ENCODE measurements around the gene EPN3.

Gene EPN3

DNA sequence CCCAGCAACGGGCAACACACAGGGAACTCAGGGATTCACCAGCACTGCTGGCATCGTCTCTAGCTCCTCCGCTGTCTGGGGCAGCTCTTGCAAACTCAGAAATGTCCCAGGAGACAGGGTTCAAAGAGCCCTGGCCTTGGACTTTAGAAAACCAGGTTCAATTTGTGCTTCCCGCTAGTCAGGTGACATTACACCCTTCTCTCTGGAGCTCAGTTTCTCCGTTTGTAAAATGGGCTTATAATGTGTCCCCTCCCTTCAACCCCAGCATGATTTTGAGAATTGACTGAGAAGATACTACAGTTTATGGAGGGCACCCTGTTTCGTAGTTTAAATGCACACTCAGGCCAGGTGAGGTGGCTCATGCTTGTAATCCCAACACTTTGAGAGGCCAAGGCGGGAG lies 26.2 kb upstream of the EPN3 start:
- TF ChIP-seq TAF1 (IDR thresholded peaks at IDR 0.05; ENCODE audit: low read depth) = no peak
- TF ChIP-seq EP300 (IDR thresholded peaks at IDR 0.05; ENCODE audit: borderline replicate concordance) = no peak
- TF ChIP-seq CEBPB (IDR thresholded peaks at IDR 0.05) = no peak
- no peak for TF ChIP-seq NFIC (IDR thresholded peaks at IDR 0.05)
- TF ChIP-seq ZBTB7A (IDR thresholded peaks at IDR 0.05; ENCODE audit: low read depth) = no peak
- no peak for TF ChIP-seq TCF12 (IDR thresholded peaks at IDR 0.05; ENCODE audit: low read depth)
- no peak for TF ChIP-seq RAD21 (IDR thresholded peaks at IDR 0.05; ENCODE audit: low read depth)
- TF ChIP-seq EGR1 (IDR thresholded peaks at IDR 0.05) = no peak
- no peak for TF ChIP-seq YY1 (IDR thresholded peaks at IDR 0.05; ENCODE audit: low read depth)
- TF ChIP-seq TEAD4 (IDR thresholded peaks at IDR 0.05) = no peak
- TF ChIP-seq, protein P1, sequence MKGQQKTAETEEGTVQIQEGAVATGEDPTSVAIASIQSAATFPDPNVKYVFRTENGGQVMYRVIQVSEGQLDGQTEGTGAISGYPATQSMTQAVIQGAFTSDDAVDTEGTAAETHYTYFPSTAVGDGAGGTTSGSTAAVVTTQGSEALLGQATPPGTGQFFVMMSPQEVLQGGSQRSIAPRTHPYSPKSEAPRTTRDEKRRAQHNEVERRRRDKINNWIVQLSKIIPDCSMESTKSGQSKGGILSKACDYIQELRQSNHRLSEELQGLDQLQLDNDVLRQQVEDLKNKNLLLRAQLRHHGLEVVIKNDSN (IDR thresholded peaks at IDR 0.05) = no peak
- TF ChIP-seq, protein P2, sequence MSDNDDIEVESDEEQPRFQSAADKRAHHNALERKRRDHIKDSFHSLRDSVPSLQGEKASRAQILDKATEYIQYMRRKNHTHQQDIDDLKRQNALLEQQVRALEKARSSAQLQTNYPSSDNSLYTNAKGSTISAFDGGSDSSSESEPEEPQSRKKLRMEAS (IDR thresholded peaks at IDR 0.05) = no peak
- TF ChIP-seq FOXM1 (IDR thresholded peaks at IDR 0.05; ENCODE audit: borderline replicate concordance, low read depth) = no peak
- no peak for TF ChIP-seq CREB1 (IDR thresholded peaks at IDR 0.05; ENCODE audit: low read depth)
- TF ChIP-seq, protein P3, sequence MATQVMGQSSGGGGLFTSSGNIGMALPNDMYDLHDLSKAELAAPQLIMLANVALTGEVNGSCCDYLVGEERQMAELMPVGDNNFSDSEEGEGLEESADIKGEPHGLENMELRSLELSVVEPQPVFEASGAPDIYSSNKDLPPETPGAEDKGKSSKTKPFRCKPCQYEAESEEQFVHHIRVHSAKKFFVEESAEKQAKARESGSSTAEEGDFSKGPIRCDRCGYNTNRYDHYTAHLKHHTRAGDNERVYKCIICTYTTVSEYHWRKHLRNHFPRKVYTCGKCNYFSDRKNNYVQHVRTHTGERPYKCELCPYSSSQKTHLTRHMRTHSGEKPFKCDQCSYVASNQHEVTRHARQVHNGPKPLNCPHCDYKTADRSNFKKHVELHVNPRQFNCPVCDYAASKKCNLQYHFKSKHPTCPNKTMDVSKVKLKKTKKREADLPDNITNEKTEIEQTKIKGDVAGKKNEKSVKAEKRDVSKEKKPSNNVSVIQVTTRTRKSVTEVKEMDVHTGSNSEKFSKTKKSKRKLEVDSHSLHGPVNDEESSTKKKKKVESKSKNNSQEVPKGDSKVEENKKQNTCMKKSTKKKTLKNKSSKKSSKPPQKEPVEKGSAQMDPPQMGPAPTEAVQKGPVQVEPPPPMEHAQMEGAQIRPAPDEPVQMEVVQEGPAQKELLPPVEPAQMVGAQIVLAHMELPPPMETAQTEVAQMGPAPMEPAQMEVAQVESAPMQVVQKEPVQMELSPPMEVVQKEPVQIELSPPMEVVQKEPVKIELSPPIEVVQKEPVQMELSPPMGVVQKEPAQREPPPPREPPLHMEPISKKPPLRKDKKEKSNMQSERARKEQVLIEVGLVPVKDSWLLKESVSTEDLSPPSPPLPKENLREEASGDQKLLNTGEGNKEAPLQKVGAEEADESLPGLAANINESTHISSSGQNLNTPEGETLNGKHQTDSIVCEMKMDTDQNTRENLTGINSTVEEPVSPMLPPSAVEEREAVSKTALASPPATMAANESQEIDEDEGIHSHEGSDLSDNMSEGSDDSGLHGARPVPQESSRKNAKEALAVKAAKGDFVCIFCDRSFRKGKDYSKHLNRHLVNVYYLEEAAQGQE (IDR thresholded peaks at IDR 0.05; ENCODE audit: low read depth) = no peak

DNA sequence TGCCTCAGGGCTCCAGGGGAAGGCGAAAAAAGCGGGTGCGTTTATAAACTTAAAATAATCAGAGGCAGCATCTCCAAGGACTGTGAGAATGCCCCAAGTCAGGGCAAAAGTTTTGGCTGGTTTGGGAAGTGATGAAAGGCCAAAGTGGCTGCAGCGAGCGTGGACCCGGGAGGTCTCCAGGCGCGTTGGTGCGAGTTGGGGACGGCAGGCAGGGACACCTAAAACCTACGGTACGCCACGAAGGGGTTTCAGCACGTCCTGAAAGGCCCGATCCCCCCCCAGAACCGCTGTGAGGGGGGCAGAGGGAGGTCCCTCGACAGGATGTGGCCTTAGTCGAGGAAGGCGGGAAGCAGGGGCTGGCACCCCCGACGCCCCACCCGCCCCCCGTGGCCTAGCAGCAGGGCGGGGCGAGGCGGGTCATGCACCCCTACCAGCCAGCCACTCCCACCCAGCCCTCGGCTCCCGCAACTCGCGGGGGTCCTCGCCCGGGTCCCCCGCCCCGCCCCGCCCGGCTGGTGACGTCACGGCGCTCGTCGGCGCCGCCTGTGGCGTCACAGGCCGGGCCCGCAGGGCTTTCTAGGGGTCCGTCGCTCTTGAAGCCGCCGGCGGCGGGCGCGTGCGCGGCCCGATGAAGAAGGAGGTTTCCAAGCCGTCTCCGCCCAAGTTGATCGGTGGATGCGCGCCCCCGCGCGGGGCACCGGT lies 24.5 kb upstream of the EPN3 start, which contains the start of gene MYCBPAP:
MYCBPAP (plus strand) TSS at position 569 of the 702 bp plus-strand sequence. CDS start 236 bp downstream, outside the sequence.
- TF ChIP-seq YY1 (IDR thresholded peaks at IDR 0.05; ENCODE audit: low read depth) (no peak), CREB1 (IDR thresholded peaks at IDR 0.05; ENCODE audit: low read depth) (peak; percentile 57; the same call in 1 of the 2 replicates), FOXM1 (IDR thresholded peaks at IDR 0.05; ENCODE audit: borderline replicate concordance, low read depth) (no peak)

DNA sequence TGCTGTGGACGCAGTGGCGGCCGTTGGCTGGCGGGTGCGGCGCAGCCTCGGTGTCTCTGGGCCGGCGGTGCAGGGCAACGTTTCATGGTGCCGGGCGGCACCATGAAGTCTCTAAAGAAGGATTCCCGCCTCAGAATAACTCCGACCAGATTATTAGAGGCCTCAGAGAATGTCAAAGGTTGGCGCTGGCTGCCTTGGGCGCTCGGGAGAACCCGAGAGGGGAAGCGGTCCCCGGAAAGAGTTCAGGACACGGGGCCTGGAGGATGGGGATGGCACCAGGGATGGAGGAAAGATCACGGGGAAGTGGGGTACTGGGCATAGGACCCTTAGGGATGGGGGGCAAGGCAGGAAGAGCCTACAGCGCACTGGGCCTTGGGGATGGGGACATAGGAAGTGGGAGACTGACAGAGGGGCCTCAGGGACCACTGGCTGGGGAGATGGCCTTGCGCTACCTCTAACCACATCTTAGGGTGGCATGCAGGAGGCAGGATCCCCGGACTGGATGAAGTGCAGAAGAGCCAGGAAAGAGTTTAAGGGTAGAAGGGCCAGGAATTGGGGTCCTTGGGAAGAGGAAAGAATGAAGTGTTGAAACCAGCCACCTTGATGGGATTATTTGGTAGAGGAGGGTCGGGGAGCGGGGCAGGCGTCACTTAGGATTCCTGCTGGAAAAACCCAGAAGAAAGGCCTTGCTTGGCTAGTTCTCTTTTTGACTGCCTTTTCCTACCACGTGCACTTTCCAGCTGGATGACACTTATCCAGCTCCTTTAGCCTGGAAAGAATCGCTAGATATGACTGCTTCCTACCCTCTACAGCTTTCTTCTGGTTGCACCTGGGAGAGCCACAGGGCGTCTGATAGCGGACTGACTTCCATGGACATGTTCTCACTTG lies 23.7 kb upstream of the EPN3 start:
- no peak for TF ChIP-seq FOXM1 (IDR thresholded peaks at IDR 0.05; ENCODE audit: borderline replicate concordance, low read depth)
- no peak for TF ChIP-seq ZBTB7A (IDR thresholded peaks at IDR 0.05; ENCODE audit: low read depth)
- TF ChIP-seq EGR1 (IDR thresholded peaks at IDR 0.05) = no peak
- TF ChIP-seq EP300 (IDR thresholded peaks at IDR 0.05; ENCODE audit: borderline replicate concordance) = no peak
- TF ChIP-seq, protein P3 (IDR thresholded peaks at IDR 0.05; ENCODE audit: low read depth) = no peak
- no peak for TF ChIP-seq CEBPB (IDR thresholded peaks at IDR 0.05)
- no peak; the same call in 1 of the 2 replicates for TF ChIP-seq CREB1 (IDR thresholded peaks at IDR 0.05; ENCODE audit: low read depth)
- TF ChIP-seq RAD21 (IDR thresholded peaks at IDR 0.05; ENCODE audit: low read depth) = no peak
- no peak for TF ChIP-seq TAF1 (IDR thresholded peaks at IDR 0.05; ENCODE audit: low read depth)
- TF ChIP-seq, protein P2 (IDR thresholded peaks at IDR 0.05) = no peak
- TF ChIP-seq, protein P1 (IDR thresholded peaks at IDR 0.05) = no peak
- no peak for TF ChIP-seq TCF12 (IDR thresholded peaks at IDR 0.05; ENCODE audit: low read depth)
- TF ChIP-seq TEAD4 (IDR thresholded peaks at IDR 0.05) = no peak
- TF ChIP-seq YY1 (IDR thresholded peaks at IDR 0.05; ENCODE audit: low read depth) = no peak
- no peak for TF ChIP-seq NFIC (IDR thresholded peaks at IDR 0.05)

DNA sequence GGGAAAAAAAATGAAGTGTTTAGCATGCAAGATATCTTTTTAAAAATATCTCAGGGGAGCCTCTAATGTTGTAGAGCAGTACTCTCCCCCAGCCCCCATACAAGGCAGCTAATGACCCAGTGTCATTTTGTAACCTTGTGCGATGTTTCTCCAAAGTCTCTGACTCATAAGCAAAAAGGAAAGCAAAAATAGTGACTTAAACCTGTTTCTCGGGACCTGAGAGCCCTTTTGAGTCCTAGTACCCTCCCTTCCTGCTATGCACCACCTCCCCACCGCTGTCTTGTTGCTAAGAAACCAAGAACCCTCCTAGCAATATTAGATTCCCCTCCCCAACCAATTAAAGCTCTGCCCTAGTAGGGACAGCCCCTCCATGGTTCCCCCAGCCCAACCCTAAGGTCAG lies 21.5 kb upstream of the EPN3 start:
- TF ChIP-seq, protein P3 (IDR thresholded peaks at IDR 0.05; ENCODE audit: low read depth) = no peak
- no peak for TF ChIP-seq NFIC (IDR thresholded peaks at IDR 0.05)
- no peak for TF ChIP-seq EP300 (IDR thresholded peaks at IDR 0.05; ENCODE audit: borderline replicate concordance)
- TF ChIP-seq CREB1 (IDR thresholded peaks at IDR 0.05; ENCODE audit: low read depth) = no peak
- TF ChIP-seq EGR1 (IDR thresholded peaks at IDR 0.05) = no peak
- no peak for TF ChIP-seq FOXM1 (IDR thresholded peaks at IDR 0.05; ENCODE audit: borderline replicate concordance, low read depth)

All from Ishikawa (cell line).